Skeletal muscle satellite cell (primary cell): ENCODE data around the gene SH2D6.

Experiments used
- H3K27me3 ChIP-seq: 2 replicates; pipeline ENCODE4 v1.7.0; 2013; ENCODE audit warnings: low read length; ENCODE audit not compliant: control insufficient read depth, insufficient read depth
- H3K36me3 ChIP-seq: 2 replicates; pipeline ENCODE4 v1.7.0; 2013; ENCODE audit warnings: mild to moderate bottlenecking, control low read depth, low read length; ENCODE audit not compliant: insufficient read depth
- H3K4me1 ChIP-seq: 2 replicates; pipeline ENCODE4 v1.7.0; 2013; ENCODE audit warnings: low read length; ENCODE audit not compliant: control insufficient read depth, insufficient read depth
- H3K4me2 ChIP-seq: 2 replicates; pipeline ENCODE4 v1.7.0; 2013; ENCODE audit warnings: mild to moderate bottlenecking, low read length
- H3K4me3 ChIP-seq: 2 replicates; pipeline ENCODE4 v1.7.0; 2013; ENCODE audit warnings: low read length
- H3K9ac ChIP-seq: 2 replicates; pipeline ENCODE4 v1.7.0; 2013; ENCODE audit warnings: mild to moderate bottlenecking, low read depth, low read length, moderate library complexity
- H3K9me3 ChIP-seq: replicated peaks from 2 replicates; pipeline ENCODE4 v1.7.0; 2013; ENCODE audit warnings: mild to moderate bottlenecking, control low read depth, low read length

The SH2D6 gene

DNA sequence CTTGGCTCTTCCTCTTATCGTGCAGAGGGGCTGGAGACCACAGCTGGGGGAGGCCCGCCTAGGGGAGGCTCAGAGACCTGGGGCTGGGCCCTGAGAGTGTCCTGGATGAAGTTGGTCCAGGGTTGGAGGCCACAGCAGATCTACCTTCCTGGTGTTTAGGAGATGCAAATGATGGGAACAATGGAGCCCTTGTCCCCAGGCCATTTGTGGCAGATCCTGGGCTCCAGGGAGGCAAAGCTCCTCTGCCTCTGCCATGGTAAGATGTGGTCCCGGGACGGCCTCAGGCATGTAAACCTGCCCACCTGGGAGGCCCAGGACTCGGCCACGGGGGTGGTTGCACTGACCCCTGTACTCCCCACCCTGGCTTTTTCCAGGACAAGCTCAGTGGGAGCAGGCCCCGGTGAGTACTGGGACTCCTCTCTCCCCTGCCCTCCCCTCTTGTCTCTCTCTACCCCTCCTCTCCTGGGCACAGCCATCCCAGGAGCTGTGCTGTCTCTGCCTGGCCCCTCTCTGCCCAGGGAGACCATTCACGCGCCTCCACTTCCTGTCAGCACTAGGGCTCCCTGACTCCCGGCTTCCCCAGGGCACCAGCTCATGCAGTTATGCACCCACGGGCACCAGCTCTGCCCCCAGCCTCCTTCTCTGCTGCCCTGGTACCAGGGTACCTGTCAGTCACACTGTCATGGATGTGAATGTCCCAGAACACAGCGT is 10.9 kb downstream of the SH2D6 start:
- Histone ChIP-seq H3K4me2 (no peak overlapping the region), H3K4me3 (no peak overlapping the region), H3K4me1 (peaks cover 48% of the 10 kb centered on the region), H3K9ac (no peak overlapping the region), H3K9me3 (no peaks in the 10 kb centered on the region), H3K27me3 (no peaks in the 10 kb centered on the region), H3K36me3 (no peaks in the 10 kb centered on the region)

- Histone ChIP-seq H3K9ac (no peak overlapping the region), H3K36me3 (no peaks in the 10 kb centered on the region), H3K4me1 (peaks cover 52% of the 10 kb centered on the region), H3K27me3 (no peaks in the 10 kb centered on the region), H3K4me2 (no peak overlapping the region), H3K9me3 (no peaks in the 10 kb centered on the region), H3K4me3 (no peak overlapping the region)
These were observed 11.4 kb downstream of the SH2D6 start for GRCh38 chr2:85429924-85430289.

GRCh38 chr2:85430752-85431569 is 12.4 kb downstream of the SH2D6 start:
- H3K4me3 ChIP-seq, result no peak overlapping the region
- peak overlapping the region; percentile 38 for H3K4me2 ChIP-seq

GRCh38 chr2:85431570-85432205 is 13.2 kb downstream of the SH2D6 start:
- peaks cover 70% of the 10 kb centered on the region for H3K4me1 ChIP-seq
- H3K4me3 ChIP-seq, result no peak overlapping the region
- H3K9ac ChIP-seq, result peak overlapping the region; percentile 57
- no peaks in the 10 kb centered on the region for H3K9me3 ChIP-seq
- H3K36me3 ChIP-seq, result no peaks in the 10 kb centered on the region
- no peaks in the 10 kb centered on the region for H3K27me3 ChIP-seq
- H3K4me2 ChIP-seq, result peak overlapping the region; percentile 38

More at GRCh38 chr2:85430752-85431569, 12.4 kb downstream of the SH2D6 start:
- H3K4me1 ChIP-seq, result peaks cover 63% of the 10 kb centered on the region
- peak overlapping the region; percentile 57 for H3K9ac ChIP-seq
- no peaks in the 10 kb centered on the region for H3K36me3 ChIP-seq
- H3K27me3 ChIP-seq, result no peaks in the 10 kb centered on the region
- no peaks in the 10 kb centered on the region for H3K9me3 ChIP-seq

- Histone ChIP-seq H3K4me2 (peak overlapping the region; percentile 62), H3K36me3 (no peaks in the 10 kb centered on the region), H3K9me3 (no peaks in the 10 kb centered on the region), H3K4me3 (peak overlapping the region; percentile 32), H3K4me1 (peaks cover 86% of the 10 kb centered on the region), H3K27me3 (no peaks in the 10 kb centered on the region), H3K9ac (peak overlapping the region; percentile 70)
These were observed 15.1 kb downstream of the SH2D6 start for GRCh38 chr2:85433511-85434089.

GRCh38 chr2:85434696-85435095 is 16.2 kb downstream of the SH2D6 start:
- H3K9me3 ChIP-seq, result no peaks in the 10 kb centered on the region
- H3K4me1 ChIP-seq, result peaks cover 87% of the 10 kb centered on the region
- H3K4me2 ChIP-seq, result peak overlapping the region; percentile 62
- no peak overlapping the region for H3K4me3 ChIP-seq
- no peaks in the 10 kb centered on the region for H3K36me3 ChIP-seq
- no peaks in the 10 kb centered on the region for H3K27me3 ChIP-seq
- peak overlapping the region; percentile 58 for H3K9ac ChIP-seq

- Histone ChIP-seq H3K27me3 (no peaks in the 10 kb centered on the region), H3K9ac (peak overlapping the region; percentile 25), H3K4me3 (no peak overlapping the region), H3K4me2 (peak overlapping the region; percentile 33), H3K4me1 (peaks cover 81% of the 10 kb centered on the region), H3K9me3 (no peaks in the 10 kb centered on the region), H3K36me3 (no peaks in the 10 kb centered on the region)
These were observed 16.9 kb downstream of the SH2D6 start for GRCh38 chr2:85435220-85435958.

DNA sequence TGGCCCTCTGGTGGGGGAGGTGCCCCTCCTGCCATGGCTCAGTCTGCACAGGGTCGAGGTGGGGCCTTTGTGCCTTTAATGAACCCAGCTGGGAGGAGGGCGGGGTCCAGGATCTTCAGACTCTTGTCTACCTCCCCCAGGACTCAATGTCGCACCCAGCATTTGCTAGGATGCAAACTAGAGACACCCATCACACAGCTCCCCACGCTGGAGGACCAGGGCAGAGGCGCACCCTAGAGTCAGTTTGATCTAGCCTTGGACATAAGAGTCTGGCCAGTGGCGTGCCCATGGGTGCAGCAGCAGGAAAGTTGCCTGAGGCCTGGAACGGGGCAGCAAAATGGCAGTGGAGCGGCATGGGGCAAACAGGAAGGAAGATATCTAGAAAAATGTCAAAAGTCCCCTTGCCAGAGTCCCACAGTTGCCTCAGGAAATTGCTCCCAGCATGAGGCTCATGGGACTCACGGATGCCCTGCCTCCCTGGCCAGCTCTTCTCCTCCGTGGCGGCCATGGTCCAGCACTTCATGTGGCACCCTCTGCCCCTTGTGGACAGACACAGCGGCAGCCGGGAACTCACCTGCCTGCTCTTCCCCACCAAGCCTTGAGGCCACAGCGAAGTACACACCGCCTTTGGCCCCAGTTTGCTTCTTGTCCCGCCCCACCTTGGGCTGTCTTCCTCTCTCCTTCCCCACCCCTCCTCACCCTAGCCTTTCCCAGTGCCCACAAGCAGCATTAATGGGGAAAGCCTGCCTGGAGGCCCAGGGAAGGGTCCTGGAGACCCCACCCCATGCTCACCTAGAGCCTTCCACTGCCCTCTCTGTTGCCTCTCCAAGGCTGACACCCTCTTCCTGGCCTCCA is 17.7 kb downstream of the SH2D6 start:
- Histone ChIP-seq H3K27me3 (no peaks in the 10 kb centered on the region), H3K4me1 (peaks cover 73% of the 10 kb centered on the region), H3K36me3 (no peaks in the 10 kb centered on the region), H3K4me3 (no peak overlapping the region), H3K9ac (peak overlapping the region; percentile 94), H3K9me3 (no peaks in the 10 kb centered on the region), H3K4me2 (peak overlapping the region; percentile 72)

GRCh38 chr2:85436836-85437487 is 18.4 kb downstream of the SH2D6 start:
- Histone ChIP-seq H3K9ac (peak overlapping the region; percentile 94), H3K36me3 (no peaks in the 10 kb centered on the region), H3K9me3 (no peaks in the 10 kb centered on the region), H3K4me1 (peaks cover 66% of the 10 kb centered on the region), H3K4me3 (peak overlapping the region; percentile 54), H3K4me2 (peak overlapping the region; percentile 72), H3K27me3 (no peaks in the 10 kb centered on the region)
